ENCODE measurements around the gene GTF3C2. TPM values are rescaled to one million over a fixed set of nuclear protein-coding genes. Genes with fewer than 3 reads are reported as not detected.

GTF3C2 gene
- total RNA-seq, 4 donors from 2014 or later: 54.3 to 125 (median 62.9) TPM

DNA sequence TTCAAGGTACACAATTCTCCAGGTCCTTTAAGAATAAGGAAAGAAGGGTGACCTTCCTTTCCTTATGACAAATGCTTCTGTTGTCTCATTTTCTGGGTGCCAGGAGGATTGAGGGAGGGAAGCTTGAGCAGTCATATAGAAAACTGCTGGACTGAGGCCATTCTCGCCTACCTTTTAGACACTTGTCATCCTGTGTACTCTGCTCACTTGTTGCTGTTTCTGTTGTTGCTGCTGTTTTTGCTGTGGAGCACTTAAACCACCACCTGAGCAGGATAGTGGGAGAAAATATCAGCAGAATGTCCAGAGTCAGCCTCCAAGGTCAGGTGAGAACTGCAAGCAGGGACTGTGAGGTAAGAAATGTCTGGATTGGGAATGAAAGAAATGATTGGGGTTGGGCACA lies 78.6 kb downstream of the GTF3C2 start:
- no peak overlapping the region for H3K4me3 ChIP-seq (ENCODE audit: low read depth, poor library complexity, severe bottlenecking)
- TF ChIP-seq POLR2A (IDR thresholded peaks at IDR 0.05): no peak
- TF ChIP-seq, protein P1, sequence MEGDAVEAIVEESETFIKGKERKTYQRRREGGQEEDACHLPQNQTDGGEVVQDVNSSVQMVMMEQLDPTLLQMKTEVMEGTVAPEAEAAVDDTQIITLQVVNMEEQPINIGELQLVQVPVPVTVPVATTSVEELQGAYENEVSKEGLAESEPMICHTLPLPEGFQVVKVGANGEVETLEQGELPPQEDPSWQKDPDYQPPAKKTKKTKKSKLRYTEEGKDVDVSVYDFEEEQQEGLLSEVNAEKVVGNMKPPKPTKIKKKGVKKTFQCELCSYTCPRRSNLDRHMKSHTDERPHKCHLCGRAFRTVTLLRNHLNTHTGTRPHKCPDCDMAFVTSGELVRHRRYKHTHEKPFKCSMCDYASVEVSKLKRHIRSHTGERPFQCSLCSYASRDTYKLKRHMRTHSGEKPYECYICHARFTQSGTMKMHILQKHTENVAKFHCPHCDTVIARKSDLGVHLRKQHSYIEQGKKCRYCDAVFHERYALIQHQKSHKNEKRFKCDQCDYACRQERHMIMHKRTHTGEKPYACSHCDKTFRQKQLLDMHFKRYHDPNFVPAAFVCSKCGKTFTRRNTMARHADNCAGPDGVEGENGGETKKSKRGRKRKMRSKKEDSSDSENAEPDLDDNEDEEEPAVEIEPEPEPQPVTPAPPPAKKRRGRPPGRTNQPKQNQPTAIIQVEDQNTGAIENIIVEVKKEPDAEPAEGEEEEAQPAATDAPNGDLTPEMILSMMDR (IDR thresholded peaks at IDR 0.05): no peak
- 76 to 86% methylated on average over 1 of the region's 1 CpG for WGBS, 2 donors
- intact Hi-C loops (cut with DNase I; ENCODE audit: low total_unique reads): no loop called here
- DNase-seq (ENCODE audit: low spot score in 2 of 2): no peak

Other genes starting within 250 kb of the GTF3C2 start
- gene CGREF1, start 237.6 kb downstream of the GTF3C2 start, total RNA-seq: 1 to 10 TPM in 1 of 4 donors, under 1 TPM in 3; 0.34 to 2.1 (median 0.48) TPM
- gene ABHD1, start 232.9 kb downstream of the GTF3C2 start, total RNA-seq: under 1 TPM in 2 of 4 donors, not detected in 2; 0.57 to 0.94 TPM
- 10 to 100 TPM; 41.2 to 76.5 (median 53.5) TPM for gene PREB, start 222.1 kb downstream of the GTF3C2 start, total RNA-seq
- gene PRR30, start 217.4 kb downstream of the GTF3C2 start, total RNA-seq: not detected
- gene TCF23, start 207.8 kb downstream of the GTF3C2 start, total RNA-seq: not detected
- gene ATRAID, start 144.7 kb downstream of the GTF3C2 start, total RNA-seq: 100 to 1,000 TPM; 107 to 121 (median 114) TPM
- 10 to 100 TPM; 11.6 to 24.6 (median 17.0) TPM for gene SLC5A6, start 144.5 kb downstream of the GTF3C2 start, total RNA-seq
- gene CAD, start 139.4 kb downstream of the GTF3C2 start, total RNA-seq: 10 to 100 TPM in 3 of 4 donors, 1 to 10 TPM in 1; 9.0 to 28.8 (median 17.4) TPM
- gene SLC30A3, start 93.7 kb downstream of the GTF3C2 start, total RNA-seq: under 1 TPM in 1 of 4 donors, not detected in 3; 0.15 TPM
- not detected for gene DNAJC5G, start 81.3 kb downstream of the GTF3C2 start, total RNA-seq
- not detected for gene TRIM54, start 74.3 kb downstream of the GTF3C2 start, total RNA-seq
- 1 to 10 TPM in 2 of 4 donors, under 1 TPM in 1, not detected in 1; 0.84 to 8.8 (median 1.3) TPM for gene UCN, start 48.3 kb downstream of the GTF3C2 start, total RNA-seq
- gene MPV17, start 33.7 kb downstream of the GTF3C2 start, total RNA-seq: 10 to 100 TPM; 27.2 to 44.8 (median 37.0) TPM
- gene EIF2B4, start 13.6 kb upstream of the GTF3C2 start, total RNA-seq: 10 to 100 TPM; 49.3 to 64.3 (median 57.2) TPM
- 100 to 1,000 TPM in 1 of 4 donors, 10 to 100 TPM in 3; 72.3 to 101 (median 80.2) TPM for gene SNX17, start 13.9 kb upstream of the GTF3C2 start, total RNA-seq
- gene ZNF513, start 24.0 kb upstream of the GTF3C2 start, total RNA-seq: 10 to 100 TPM in 3 of 4 donors, 1 to 10 TPM in 1; 8.3 to 14.9 (median 11.5) TPM
- gene PPM1G, start 52.8 kb upstream of the GTF3C2 start, total RNA-seq: 10 to 100 TPM; 40.2 to 50.3 (median 48.1) TPM
- gene NRBP1, start 71.9 kb upstream of the GTF3C2 start, total RNA-seq: 10 to 100 TPM; 60.9 to 79.7 (median 68.3) TPM
- gene KRTCAP3, start 85.6 kb upstream of the GTF3C2 start, total RNA-seq: 10 to 100 TPM; 22.2 to 28.0 (median 25.6) TPM
- 10 to 100 TPM; 13.2 to 18.8 (median 14.4) TPM for gene IFT172, start 133.0 kb upstream of the GTF3C2 start, total RNA-seq
- gene FNDC4, start 138.4 kb upstream of the GTF3C2 start, total RNA-seq: 1 to 10 TPM; 2.6 to 9.1 (median 5.0) TPM
- gene GCKR, start 140.1 kb upstream of the GTF3C2 start, total RNA-seq: not detected
- 10 to 100 TPM in 2 of 4 donors, 1 to 10 TPM in 2; 3.5 to 17.6 (median 12.6) TPM for gene ZNF512, start 226.3 kb upstream of the GTF3C2 start, total RNA-seq